Trophoblast cell (in vitro differentiated cells and primary cell): Measurements from ENCODE around the gene TBL1X.

Experiments used
- DNase-seq, 2 donors: peaks; one replicate each; pipeline ENCODE4 v3.0.0-alpha.2; 2016
- H2AFZ ChIP-seq: 2 replicates; pipeline ENCODE4 v1.6.1; 2013; ENCODE audit warnings: low read length, moderate library complexity, mild to moderate bottlenecking; ENCODE audit not compliant: insufficient read depth, poor library complexity
- H2AK5ac ChIP-seq: 2 replicates; pipeline ENCODE4 v1.6.1; 2013; ENCODE audit warnings: mild to moderate bottlenecking, low read length
- H2BK120ac ChIP-seq: 2 replicates; pipeline ENCODE4 v1.6.1; 2013; ENCODE audit warnings: low read length, mild to moderate bottlenecking, moderate library complexity; ENCODE audit not compliant: insufficient read depth, poor library complexity
- H2BK12ac ChIP-seq: 2 replicates; pipeline ENCODE4 v1.6.1; 2013; ENCODE audit warnings: mild to moderate bottlenecking, low read length, moderate library complexity
- H2BK5ac ChIP-seq: 2 replicates; pipeline ENCODE4 v1.6.1; 2013; ENCODE audit warnings: low read length, low read depth, moderate library complexity, mild to moderate bottlenecking; ENCODE audit not compliant: poor library complexity
- H3K14ac ChIP-seq: 2 replicates; pipeline ENCODE4 v1.6.1; 2013; ENCODE audit warnings: mild to moderate bottlenecking, low read length
- H3K18ac ChIP-seq: 2 replicates; pipeline ENCODE4 v1.6.1; 2013; ENCODE audit warnings: mild to moderate bottlenecking, low read length
- H3K23ac ChIP-seq: 2 replicates; pipeline ENCODE4 v1.6.1; 2013; ENCODE audit warnings: low read length
- H3K27ac ChIP-seq: 2 replicates; pipeline ENCODE4 v1.5.1; 2013; ENCODE audit warnings: low read depth, mild to moderate bottlenecking, inconsistent platforms, low read length, moderate library complexity
- H3K27me3 ChIP-seq: 2 replicates; pipeline ENCODE4 v1.6.1; 2013; ENCODE audit warnings: inconsistent platforms, mild to moderate bottlenecking, low read length, moderate library complexity; ENCODE audit not compliant: insufficient read depth
- H3K36me3 ChIP-seq, 2 experiments: 1 replicate in 1 of 2; 2 replicates in 1 of 2; pipeline ENCODE4 v1.6.1; 2013; ENCODE audit warnings: low read length in 2 of 2, mild to moderate bottlenecking in 2 of 2, moderate library complexity in 1 of 2; ENCODE audit not compliant: insufficient read depth in 2 of 2, control insufficient read depth in 1 of 2
- H3K4ac ChIP-seq: 2 replicates; pipeline ENCODE4 v1.6.1; 2013; ENCODE audit warnings: low read depth, mild to moderate bottlenecking, low read length, moderate library complexity
- H3K4me1 ChIP-seq, 2 experiments: 1 replicate in 1 of 2; 2 replicates in 1 of 2; pipeline ENCODE4 v1.6.1; 2013; ENCODE audit warnings: low read length in 2 of 2, mild to moderate bottlenecking in 2 of 2, moderate library complexity in 1 of 2; ENCODE audit not compliant: insufficient read depth in 2 of 2, control insufficient read depth in 1 of 2
- H3K4me2 ChIP-seq: 2 replicates; pipeline ENCODE4 v1.6.1; 2013; ENCODE audit warnings: inconsistent platforms, mild to moderate bottlenecking, low read length, moderate library complexity
- H3K4me3 ChIP-seq: 2 replicates; pipeline ENCODE4 v1.5.1; 2013; ENCODE audit warnings: mild to moderate bottlenecking, low read depth, low read length, inconsistent platforms
- H3K79me1 ChIP-seq: one replicate; pipeline ENCODE4 v1.6.1; 2013; ENCODE audit warnings: low read length
- H3K79me2 ChIP-seq: 2 replicates; pipeline ENCODE4 v1.6.1; 2013; ENCODE audit warnings: low read length, mild to moderate bottlenecking; ENCODE audit not compliant: control insufficient read depth, insufficient read depth, poor library complexity
- H3K9ac ChIP-seq: 2 replicates; pipeline ENCODE4 v1.6.1; 2013; ENCODE audit warnings: mild to moderate bottlenecking, low read length
- H3K9me3 ChIP-seq: 2 replicates; pipeline ENCODE4 v1.6.1; 2013; ENCODE audit warnings: low read depth, mild to moderate bottlenecking, control low read depth, inconsistent platforms, low read length; ENCODE audit not compliant: insufficient read depth
- H4K12ac ChIP-seq: 2 replicates; pipeline ENCODE4 v1.6.1; 2013; ENCODE audit warnings: low read depth, mild to moderate bottlenecking, low read length, moderate library complexity
- H4K8ac ChIP-seq: 2 replicates; pipeline ENCODE4 v1.6.1; 2013; ENCODE audit warnings: low read depth, mild to moderate bottlenecking, low read length, moderate library complexity
- H4K91ac ChIP-seq: one replicate; pipeline ENCODE4 v1.6.1; 2013; ENCODE audit warnings: low read depth, mild to moderate bottlenecking, low read length, moderate library complexity
- WGBS: extraction: QIAGEN DNeasy Blood & Tissue Kit; methylation state at CpG from one replicate; pipeline ENCODE4 v1.1.7; 2013; ENCODE audit warnings: missing lambda C conversion rate; ENCODE audit not compliant: insufficient read length, insufficient coverage; ENCODE audit errors: extremely low coverage; 5-methylcytosine and 5-hydroxymethylcytosine counted together

The TBL1X gene

DNA sequence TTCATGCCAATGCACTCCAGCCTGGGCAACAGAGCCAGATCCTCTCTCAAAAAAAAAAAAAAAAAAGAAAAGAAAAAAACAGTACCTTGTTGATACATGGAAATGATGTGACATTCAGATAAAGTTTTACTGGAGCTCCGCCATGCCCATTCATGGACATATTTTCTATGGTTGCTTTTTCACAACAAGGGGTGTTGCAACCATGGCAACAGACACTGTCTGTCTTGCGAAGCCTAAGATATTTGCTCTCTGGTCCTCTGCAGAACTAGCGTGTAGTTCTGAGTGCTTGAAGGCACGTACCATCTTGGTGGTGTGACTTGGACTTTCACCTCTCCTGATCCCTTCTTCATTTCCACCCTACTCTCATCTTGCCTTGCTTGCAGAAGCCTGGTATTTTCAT lies 53.2 kb downstream of the TBL1X start:
- Histone ChIP-seq H3K18ac (no peak overlapping the region), H4K91ac (no peak overlapping the region), H2AK5ac (no peak overlapping the region), H3K4ac (no peak overlapping the region), H3K4me2 (no peak overlapping the region), H4K8ac (no peak overlapping the region), H4K12ac (no peak overlapping the region), H3K4me3 (no peak overlapping the region), H2AFZ (no peak overlapping the region), H3K36me3 (peaks cover 0 to 2% of the 10 kb centered on the region in 2 experiments), H3K23ac (no peak overlapping the region), H3K14ac (no peak overlapping the region), H3K27ac (no peak overlapping the region), H3K4me1 (peaks cover 0 to 2% of the 10 kb centered on the region in 2 experiments), H2BK5ac (no peak overlapping the region), H3K79me1 (no peaks in the 10 kb centered on the region), H3K9ac (no peak overlapping the region), H2BK120ac (no peak overlapping the region), H3K9me3 (no peaks in the 10 kb centered on the region), H2BK12ac (no peak overlapping the region), H3K79me2 (no peaks in the 10 kb centered on the region), H3K27me3 (no peaks in the 10 kb centered on the region)
- DNase-seq, result peak in 1 of 2 donors; percentile 53
- no CpG with 5 or more reads among the region's 4 CpGs for WGBS

- no CpG with 5 or more reads among the region's 5 CpGs for WGBS
- no peak overlapping the region for H2AK5ac ChIP-seq
Measured at GRCh38 chrX:9518889-9519288, 54.0 kb downstream of the TBL1X start.

GRCh38 chrX:9519546-9520216 lies 54.8 kb downstream of the TBL1X start:
- Histone ChIP-seq H3K14ac (no peak overlapping the region), H3K23ac (no peak overlapping the region), H3K27ac (no peak overlapping the region), H3K4me3 (no peak overlapping the region), H3K9ac (no peak overlapping the region), H3K27me3 (no peaks in the 10 kb centered on the region), H4K8ac (no peak overlapping the region), H2BK120ac (no peak overlapping the region), H4K91ac (no peak overlapping the region), H3K4me1 (peaks cover 0 to 2% of the 10 kb centered on the region in 2 experiments), H2AK5ac (no peak overlapping the region), H2BK5ac (no peak overlapping the region), H3K9me3 (no peaks in the 10 kb centered on the region), H2AFZ (no peak overlapping the region), H3K79me2 (no peaks in the 10 kb centered on the region), H4K12ac (no peak overlapping the region), H3K18ac (no peak overlapping the region), H3K79me1 (no peaks in the 10 kb centered on the region), H3K4ac (no peak overlapping the region), H3K36me3 (no peaks in the 10 kb centered on the region), H3K4me2 (no peak overlapping the region), H2BK12ac (no peak overlapping the region)
- DNase-seq, result no peak
- WGBS, result no CpG with 5 or more reads among the region's 8 CpGs

More at GRCh38 chrX:9518889-9519288, 54.0 kb downstream of the TBL1X start:
- H3K79me1 ChIP-seq, result no peaks in the 10 kb centered on the region
- no peak overlapping the region for H3K9ac ChIP-seq
- H3K4ac ChIP-seq, result no peak overlapping the region
- no peak overlapping the region for H4K8ac ChIP-seq
- H3K18ac ChIP-seq, result no peak overlapping the region
- H4K91ac ChIP-seq, result no peak overlapping the region
- no peaks in the 10 kb centered on the region for H3K79me2 ChIP-seq
- no peak overlapping the region for H2BK12ac ChIP-seq
- H3K23ac ChIP-seq, result no peak overlapping the region
- H2AFZ ChIP-seq, result no peak overlapping the region
- H3K4me3 ChIP-seq, result no peak overlapping the region
- no peak overlapping the region for H4K12ac ChIP-seq
- no peak overlapping the region for H2BK120ac ChIP-seq
- peaks cover 0 to 2% of the 10 kb centered on the region in 2 experiments for H3K4me1 ChIP-seq
- H3K36me3 ChIP-seq, result peaks cover 0 to 2% of the 10 kb centered on the region in 2 experiments
- H3K9me3 ChIP-seq, result no peaks in the 10 kb centered on the region
- no peak overlapping the region for H2BK5ac ChIP-seq
- no peak overlapping the region for H3K4me2 ChIP-seq
- H3K14ac ChIP-seq, result no peak overlapping the region
- no peak for DNase-seq
- H3K27me3 ChIP-seq, result no peaks in the 10 kb centered on the region
- H3K27ac ChIP-seq, result no peak overlapping the region

DNA sequence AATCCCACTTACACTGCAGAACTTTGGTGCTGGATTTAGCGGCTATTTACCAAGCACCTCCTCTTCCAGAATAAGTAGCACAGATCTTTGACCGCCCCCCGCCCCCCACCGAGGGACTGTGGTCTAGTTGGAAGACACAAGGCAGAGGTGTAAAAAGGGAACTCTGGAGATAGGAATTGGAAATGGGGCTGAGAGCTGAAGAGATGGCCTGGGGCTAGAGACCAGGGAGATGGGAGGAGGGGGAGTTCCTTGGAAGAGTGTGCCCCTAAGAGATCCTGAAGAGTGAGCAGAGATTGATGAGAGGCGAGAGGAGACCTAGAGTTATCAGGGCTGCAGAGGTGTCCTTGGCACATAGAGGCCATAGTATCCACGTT lies 55.3 kb downstream of the TBL1X start:
- H3K4me2 ChIP-seq, result no peak overlapping the region
- no peak overlapping the region for H4K12ac ChIP-seq
- no peaks in the 10 kb centered on the region for H3K27me3 ChIP-seq
- DNase-seq, result no peak
- H3K79me2 ChIP-seq, result no peaks in the 10 kb centered on the region
- H3K9ac ChIP-seq, result no peak overlapping the region
- no peaks in the 10 kb centered on the region for H3K9me3 ChIP-seq
- H3K18ac ChIP-seq, result no peak overlapping the region
- peaks cover 0 to 2% of the 10 kb centered on the region in 2 experiments for H3K4me1 ChIP-seq
- no peak overlapping the region for H2BK12ac ChIP-seq
- no peak overlapping the region for H2AK5ac ChIP-seq
- no peak overlapping the region for H3K27ac ChIP-seq
- no peak overlapping the region for H3K4me3 ChIP-seq
- H2BK5ac ChIP-seq, result no peak overlapping the region
- H3K23ac ChIP-seq, result no peak overlapping the region
- H3K14ac ChIP-seq, result no peak overlapping the region
- H4K8ac ChIP-seq, result no peak overlapping the region
- H3K79me1 ChIP-seq, result no peaks in the 10 kb centered on the region
- no peak overlapping the region for H2AFZ ChIP-seq
- no CpG with 5 or more reads among the region's 6 CpGs for WGBS
- H4K91ac ChIP-seq, result no peak overlapping the region
- H3K4ac ChIP-seq, result no peak overlapping the region
- no peak overlapping the region for H2BK120ac ChIP-seq
- no peaks in the 10 kb centered on the region for H3K36me3 ChIP-seq
